ENCODE results near the gene AJAP1. TPM values are rescaled to one million over a fixed set of nuclear protein-coding genes. Genes with fewer than 3 reads are reported as not detected.
"Not testable (repeated sequence)": the region's sequence is repeated elsewhere in the genome, so short reads cannot be mapped to it uniquely, and the experiment has no call there.

Gene AJAP1
- total RNA-seq, 1 donor from 2014 or later, result not detected

GRCh38 chr1:4657244-4657789 is 2.9 kb downstream of the AJAP1 start:
- intact Hi-C loops (cut with micrococcal nuclease), result loop anchor here (10.0 kb wide), 2 partner anchors 483 to 1087 kb away; no protein-coding TSS in a partner anchor

GRCh38 chr1:4657960-4658541 is 3.6 kb downstream of the AJAP1 start:
- intact Hi-C loops (cut with micrococcal nuclease), result loop anchor here (10.0 kb wide), 2 partner anchors 483 to 1087 kb away; no protein-coding TSS in a partner anchor

GRCh38 chr1:4658643-4659628 is 4.5 kb downstream of the AJAP1 start:
- intact Hi-C loops (cut with micrococcal nuclease), result loop anchor here (10.0 kb wide), 2 partner anchors 484 to 1086 kb away; no protein-coding TSS in a partner anchor

- intact Hi-C loops (cut with micrococcal nuclease), result no loop called here
Observed at GRCh38 chr1:4660917-4661594, 6.6 kb downstream of the AJAP1 start.

- intact Hi-C loops (cut with micrococcal nuclease), result no loop called here
Observed at GRCh38 chr1:4661595-4661917, 7.1 kb downstream of the AJAP1 start.

- intact Hi-C loops (cut with micrococcal nuclease), result no loop called here
Observed at GRCh38 chr1:4662168-4662567, 7.8 kb downstream of the AJAP1 start.

GRCh38 chr1:4662723-4663122 is 8.3 kb downstream of the AJAP1 start:
- intact Hi-C loops (cut with micrococcal nuclease), result no loop called here

GRCh38 chr1:4664095-4664494 is 9.7 kb downstream of the AJAP1 start:
- intact Hi-C loops (cut with micrococcal nuclease), result no loop called here

GRCh38 chr1:4664606-4665005 is 10.2 kb downstream of the AJAP1 start:
- intact Hi-C loops (cut with micrococcal nuclease), result no loop called here

GRCh38 chr1:4665456-4665855 is 11.0 kb downstream of the AJAP1 start:
- intact Hi-C loops (cut with micrococcal nuclease), result no loop called here

- intact Hi-C loops (cut with micrococcal nuclease), result not testable (repeated sequence)
Observed at GRCh38 chr1:4666683-4667082, 12.3 kb downstream of the AJAP1 start.

GRCh38 chr1:4668743-4669700 is 14.6 kb downstream of the AJAP1 start:
- intact Hi-C loops (cut with micrococcal nuclease), result no loop called here

- intact Hi-C loops (cut with micrococcal nuclease), result no loop called here
Observed at GRCh38 chr1:4670265-4670664, 15.9 kb downstream of the AJAP1 start.

GRCh38 chr1:4671828-4672227 is 17.4 kb downstream of the AJAP1 start:
- intact Hi-C loops (cut with micrococcal nuclease), result no loop called here

- intact Hi-C loops (cut with micrococcal nuclease), result no loop called here
Observed at GRCh38 chr1:4673494-4673893, 19.1 kb downstream of the AJAP1 start.

- intact Hi-C loops (cut with micrococcal nuclease), result no loop called here
Observed at GRCh38 chr1:4674117-4674516, 19.7 kb downstream of the AJAP1 start.

GRCh38 chr1:4674676-4675075 is 20.3 kb downstream of the AJAP1 start:
- intact Hi-C loops (cut with micrococcal nuclease), result no loop called here

- intact Hi-C loops (cut with micrococcal nuclease), result no loop called here
Observed at GRCh38 chr1:4675454-4676186, 21.2 kb downstream of the AJAP1 start.

GRCh38 chr1:4676253-4676652 is 21.8 kb downstream of the AJAP1 start:
- intact Hi-C loops (cut with micrococcal nuclease), result no loop called here

- intact Hi-C loops (cut with micrococcal nuclease), result no loop called here
Observed at GRCh38 chr1:4677608-4678007, 23.2 kb downstream of the AJAP1 start.

Measured in T-helper 1 cell treated with Interleukin-12 subunit alpha and Interleukin-12 subunit beta and Interleukin-4 antibody, amounts not matched to agents 30 ng/mL and 1 ng/mL, for 36 hours (primary cell).